Keratinocyte (primary cell): ENCODE data around the gene PTRH1. TPM values are rescaled to one million over a fixed set of nuclear protein-coding genes. Genes with fewer than 3 reads are reported as not detected.

Experiments used
- DNase-seq: peaks from one replicate; pipeline ENCODE4 v3.0.0-alpha.2; 2011; ENCODE audit warnings: low read depth, missing footprints, low spot score
- FAIRE-seq: peaks from 2 replicates; lab custom pipeline; 2011; peaks lifted over from hg19 to GRCh38; lab: Jason Lieb, UNC
- H2AFZ ChIP-seq: 2 replicates; pipeline ENCODE4 v1.6.0; 2012; ENCODE audit warnings: low read length, control low read depth, inconsistent platforms; ENCODE audit not compliant: control insufficient read depth
- H3K27ac ChIP-seq: 2 replicates; pipeline ENCODE4 v1.5.1; 2011; ENCODE audit warnings: low read length; ENCODE audit not compliant: control insufficient read depth, insufficient read depth
- H3K27me3 ChIP-seq: 3 replicates; pipeline ENCODE4 v1.6.0; 2011; ENCODE audit warnings: low read length; ENCODE audit not compliant: control insufficient read depth, insufficient read depth; ENCODE audit errors: extremely low read depth
- H3K36me3 ChIP-seq, 2 experiments: 2 replicates in 1 of 2; 3 replicates in 1 of 2; pipeline ENCODE4 v1.5.1; 2011; ENCODE audit warnings: low read length in 2 of 2, mild to moderate bottlenecking in 1 of 2; ENCODE audit not compliant: control insufficient read depth in 2 of 2, insufficient read depth in 2 of 2; ENCODE audit errors: extremely low read depth in 1 of 2
- H3K4me1 ChIP-seq: 3 replicates; pipeline ENCODE4 v1.5.1; 2011; ENCODE audit warnings: low read length; ENCODE audit not compliant: control insufficient read depth, insufficient read depth; ENCODE audit errors: extremely low read depth
- H3K4me2 ChIP-seq: 3 replicates; pipeline ENCODE4 v1.6.0; 2011; ENCODE audit warnings: low read depth, low read length; ENCODE audit not compliant: control insufficient read depth, insufficient read depth; ENCODE audit errors: extremely low read depth
- H3K4me3 ChIP-seq, 3 experiments: fragments of 200-600 bp in 1 of 3; sonication (generic) in 1 of 3; 2 replicates in 2 of 3; 3 replicates in 1 of 3; pipeline ENCODE4 v1.5.1; 2011 to 2016; ENCODE audit warnings: low read length in 3 of 3, mild to moderate bottlenecking in 3 of 3, control low read depth in 2 of 3, inconsistent platforms in 1 of 3, low read depth in 1 of 3, mixed read lengths in 1 of 3, mixed run types in 1 of 3, moderate library complexity in 1 of 3; ENCODE audit not compliant: control insufficient read depth in 2 of 3, insufficient read depth in 2 of 3; ENCODE audit errors: extremely low read depth in 1 of 3
- H3K79me2 ChIP-seq: 2 replicates; pipeline ENCODE4 v1.6.0; 2012; ENCODE audit warnings: low read length; ENCODE audit not compliant: control insufficient read depth, insufficient read depth
- H3K9ac ChIP-seq: 3 replicates; pipeline ENCODE4 v1.6.0; 2011; ENCODE audit warnings: low read length; ENCODE audit not compliant: control insufficient read depth, insufficient read depth; ENCODE audit errors: extremely low read depth
- H3K9me1 ChIP-seq: 3 replicates; pipeline ENCODE4 v1.6.0; 2011; ENCODE audit warnings: low read length; ENCODE audit not compliant: control insufficient read depth, insufficient read depth; ENCODE audit errors: extremely low read depth
- H3K9me3 ChIP-seq: 2 replicates; pipeline ENCODE4 v1.5.1; 2012; ENCODE audit warnings: low read depth, low read length; ENCODE audit not compliant: control insufficient read depth
- H4K20me1 ChIP-seq: 3 replicates; pipeline ENCODE4 v1.6.0; 2011; ENCODE audit warnings: low read length; ENCODE audit not compliant: control insufficient read depth, insufficient read depth; ENCODE audit errors: extremely low read depth
- EZH2 ChIP-seq: IDR thresholded peaks from one replicate; pipeline ENCODE4 v1.6.1; 2012; ENCODE audit warnings: inconsistent platforms, mild to moderate bottlenecking, low read length, moderate library complexity
- dilution Hi-C: fragments of 300-500 bp; cut with MboI; formaldehyde crosslinking; loops from one replicate; pipeline ENCODE4 v1.7.0; 2020; ENCODE audit warnings: low sequenced_read_pairs; ENCODE audit not compliant: extremely low pct_ligation_motif_present
- polyA plus RNA-seq, 5 experiments: library from polyadenylated mRNA; depleted of rRNA in 3 of 5; stranded (reverse) in 3 of 5; stranded (forward) in 1 of 5; unstranded in 1 of 5; fragments of >200 nt; gene quantifications; 1 replicate in 1 of 5; 2 replicates in 3 of 5; 3 replicates in 1 of 5; pipeline versions ENCODE4 v1.2.1 to v1.2.3, GENCODE V29; 2011 to 2012; ENCODE audit warnings: missing spikeins in 2 of 5, low read depth in 1 of 5, low replicate concordance in 1 of 5
- TF ChIP-seq, protein P1 (sequence below), 3 experiments: IDR thresholded peaks in 1 of 3; conservative IDR thresholded peaks in 1 of 3; optimal IDR thresholded peaks in 1 of 3; 2 replicates in 2 of 3; 3 replicates in 1 of 3; pipeline versions ENCODE3 to v1.5.1; 2011; ENCODE audit warnings: low read length in 3 of 3, mild to moderate bottlenecking in 3 of 3, moderate library complexity in 2 of 3, control low read depth in 1 of 3, inconsistent platforms in 1 of 3; ENCODE audit not compliant: insufficient read depth in 2 of 3; ENCODE audit errors: extremely low read depth in 1 of 3

The PTRH1 gene
- polyA plus RNA-seq, 1 donor (not counting 4 experiments of a cell fraction or from before 2014, with no cell fraction given): 14.3 TPM

GRCh38 chr9:127723013-127723412 lies 7.5 kb upstream of the PTRH1 start:
- TF ChIP-seq, protein P1, sequence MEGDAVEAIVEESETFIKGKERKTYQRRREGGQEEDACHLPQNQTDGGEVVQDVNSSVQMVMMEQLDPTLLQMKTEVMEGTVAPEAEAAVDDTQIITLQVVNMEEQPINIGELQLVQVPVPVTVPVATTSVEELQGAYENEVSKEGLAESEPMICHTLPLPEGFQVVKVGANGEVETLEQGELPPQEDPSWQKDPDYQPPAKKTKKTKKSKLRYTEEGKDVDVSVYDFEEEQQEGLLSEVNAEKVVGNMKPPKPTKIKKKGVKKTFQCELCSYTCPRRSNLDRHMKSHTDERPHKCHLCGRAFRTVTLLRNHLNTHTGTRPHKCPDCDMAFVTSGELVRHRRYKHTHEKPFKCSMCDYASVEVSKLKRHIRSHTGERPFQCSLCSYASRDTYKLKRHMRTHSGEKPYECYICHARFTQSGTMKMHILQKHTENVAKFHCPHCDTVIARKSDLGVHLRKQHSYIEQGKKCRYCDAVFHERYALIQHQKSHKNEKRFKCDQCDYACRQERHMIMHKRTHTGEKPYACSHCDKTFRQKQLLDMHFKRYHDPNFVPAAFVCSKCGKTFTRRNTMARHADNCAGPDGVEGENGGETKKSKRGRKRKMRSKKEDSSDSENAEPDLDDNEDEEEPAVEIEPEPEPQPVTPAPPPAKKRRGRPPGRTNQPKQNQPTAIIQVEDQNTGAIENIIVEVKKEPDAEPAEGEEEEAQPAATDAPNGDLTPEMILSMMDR (optimal IDR thresholded peaks at IDR 0.05 in 1 of 3, IDR thresholded peaks at IDR 0.05 in 1 of 3, conservative IDR thresholded peaks at IDR 0.05 in 1 of 3; ENCODE audit: extremely low read depth in 1 of 3, insufficient read depth in 2 of 3, low read length in 3 of 3): no peak
- no peak for TF ChIP-seq EZH2
- Histone ChIP-seq H3K27me3 (no peaks in the 10 kb centered on the region), H4K20me1 (no peaks in the 10 kb centered on the region), H2AFZ (no peak overlapping the region), H3K79me2 (no peaks in the 10 kb centered on the region), H3K36me3 (no peaks in the 10 kb centered on the region), H3K9me1 (no peaks in the 10 kb centered on the region), H3K4me3 (no peak overlapping the region), H3K4me2 (peak overlapping the region; percentile 19), H3K4me1 (peaks cover 14% of the 10 kb centered on the region), H3K9ac (no peak overlapping the region), H3K27ac (no peak overlapping the region), H3K9me3 (no peaks in the 10 kb centered on the region)
- dilution Hi-C loops: no loop called here
- FAIRE-seq (peak; percentile 36), DNase-seq (no peak)

- Histone ChIP-seq H3K4me2 (no peak overlapping the region), H3K9me1 (no peaks in the 10 kb centered on the region), H3K79me2 (no peaks in the 10 kb centered on the region), H4K20me1 (no peaks in the 10 kb centered on the region), H3K4me1 (peaks cover 14% of the 10 kb centered on the region), H3K27ac (no peak overlapping the region), H3K9me3 (no peaks in the 10 kb centered on the region), H3K9ac (no peak overlapping the region), H3K4me3 (no peak overlapping the region), H3K36me3 (no peaks in the 10 kb centered on the region), H3K27me3 (no peaks in the 10 kb centered on the region), H2AFZ (no peak overlapping the region)
- dilution Hi-C loops: no loop called here
- TF ChIP-seq, protein P1 (optimal IDR thresholded peaks at IDR 0.05 in 1 of 3, IDR thresholded peaks at IDR 0.05 in 1 of 3, conservative IDR thresholded peaks at IDR 0.05 in 1 of 3; ENCODE audit: extremely low read depth in 1 of 3, insufficient read depth in 2 of 3, low read length in 3 of 3): no peak
- TF ChIP-seq EZH2: no peak
- FAIRE-seq: no peak
- no peak for DNase-seq
Observed at GRCh38 chr9:127722055-127722745, 6.7 kb upstream of the PTRH1 start.
